Measurements from ENCODE around the gene HPSE2. TPM values are rescaled to one million over a fixed set of nuclear protein-coding genes. Genes with fewer than 3 reads are reported as not detected.

HPSE2 gene
- total and polyA plus RNA-seq, 2 of the 8 experiments (the other 6 are each of a cell fraction or from before 2014, with no cell fraction given): 0.41 to 0.58 TPM

- H2BK20ac ChIP-seq (ENCODE audit: low read length): no peak overlapping the region
- no peaks in the 10 kb centered on the region for H3K79me1 ChIP-seq (ENCODE audit: low read depth, low read length)
- H3K4ac ChIP-seq (replicated peaks; ENCODE audit: insufficient read length, low read depth, low read length): no peak overlapping the region
- no peaks in the 10 kb centered on the region for H3K9me3 ChIP-seq (ENCODE audit: insufficient read depth in 2 of 2, low read depth in 1 of 2, low read length in 1 of 2)
- no peak overlapping the region for H4K5ac ChIP-seq (ENCODE audit: insufficient read length, low read depth, low read length)
- H3K36me3 ChIP-seq (ENCODE audit: control insufficient read depth in 2 of 4, insufficient read depth in 4 of 4, low read length in 3 of 4): no peaks in the 10 kb centered on the region
- no peak overlapping the region for H3K56ac ChIP-seq (replicated peaks; ENCODE audit: insufficient read length, low read depth, low read length)
- no peaks in the 10 kb centered on the region for H3K27me3 ChIP-seq (replicated peaks in 1 of 4; ENCODE audit: control insufficient read depth in 3 of 4, extremely low read depth in 1 of 4, insufficient read depth in 3 of 4, low read length in 3 of 4)
- no peak overlapping the region for H3K4me2 ChIP-seq (ENCODE audit: insufficient read depth in 1 of 2, low read depth in 2 of 2, low read length in 2 of 2)
- no peak overlapping the region for H4K8ac ChIP-seq (ENCODE audit: extremely low read depth, insufficient read depth, low read length)
- no peaks in the 10 kb centered on the region for H4K20me1 ChIP-seq (replicated peaks in 1 of 2; ENCODE audit: control insufficient read depth in 1 of 2, insufficient read depth in 2 of 2, low read length in 2 of 2)
- no peak overlapping the region for H3K23ac ChIP-seq (ENCODE audit: insufficient read length)
- H2BK15ac ChIP-seq (ENCODE audit: low read length): no peak overlapping the region
- H3K4me3 ChIP-seq (ENCODE audit: extremely low read depth in 1 of 4, insufficient read depth in 2 of 4, low read depth in 3 of 4, low read length in 4 of 4): no peak overlapping the region
- POLR2A ChIA-PET (ENCODE audit: partially characterized antibody): no interaction called here
- H2BK120ac ChIP-seq (replicated peaks; ENCODE audit: low read depth, low read length): no peak overlapping the region
- H3K14ac ChIP-seq (ENCODE audit: insufficient read length): no peak overlapping the region
- no peaks in the 10 kb centered on the region for H3K4me1 ChIP-seq (replicated peaks in 1 of 4; ENCODE audit: control insufficient read depth in 3 of 4, insufficient read depth in 4 of 4, low read length in 3 of 4)
- H3K23me2 ChIP-seq (ENCODE audit: low read depth, low read length): no peaks in the 10 kb centered on the region
- FAIRE-seq (no peak), DNase-seq (ENCODE audit: low read depth in 1 of 2, low spot score in 2 of 2) (no peak)
- no peak overlapping the region for H2BK12ac ChIP-seq (ENCODE audit: low read depth, low read length)
- H2AFZ ChIP-seq (ENCODE audit: low read length): no peak overlapping the region
- H3K9ac ChIP-seq (replicated peaks in 1 of 4; ENCODE audit: extremely low read depth in 1 of 4, low read depth in 3 of 4, low read length in 3 of 4): no peak overlapping the region
- H3K27ac ChIP-seq (ENCODE audit: low read depth, low read length): no peak overlapping the region
- CTCF ChIA-PET (ENCODE audit: partially characterized antibody): no interaction called here
- no peaks in the 10 kb centered on the region for H3K79me2 ChIP-seq (ENCODE audit: control insufficient read depth in 1 of 2, insufficient read depth in 2 of 2, low read length in 2 of 2)
- TF ChIP-seq TAF1 (IDR thresholded peaks at IDR 0.05; ENCODE audit: low read depth, low read length): no peak
- TF ChIP-seq CTBP2 (IDR thresholded peaks at IDR 0.05; ENCODE audit: borderline replicate concordance, insufficient read depth, insufficient read length, low read length): no peak
- TF ChIP-seq ZNF274 (IDR thresholded peaks at IDR 0.05; ENCODE audit: borderline replicate concordance, extremely low read depth, low read length): no peak
- no peak for TF ChIP-seq SIN3A (conservative IDR thresholded peaks at IDR 0.05 in 1 of 2, IDR thresholded peaks at IDR 0.05 in 1 of 2; ENCODE audit: low read depth in 1 of 2, low read length in 2 of 2)
- TF ChIP-seq E2F6 (IDR thresholded peaks at IDR 0.05): no peak
- no peak for TF ChIP-seq RAD21 (IDR thresholded peaks at IDR 0.05 in 1 of 2, conservative IDR thresholded peaks at IDR 0.05 in 1 of 2; ENCODE audit: low read depth in 2 of 2, low read length in 2 of 2)
- no peak for TF ChIP-seq BCL11A (IDR thresholded peaks at IDR 0.05; ENCODE audit: low read depth in 2 of 2, low read length in 2 of 2)
- TF ChIP-seq CREB1 (IDR thresholded peaks at IDR 0.05): no peak
- no peak for TF ChIP-seq GTF2F1 (IDR thresholded peaks at IDR 0.05; ENCODE audit: borderline replicate concordance, low read depth, low read length)
- TF ChIP-seq BRCA1 (IDR thresholded peaks at IDR 0.05; ENCODE audit: low read depth, low read length): no peak
- TF ChIP-seq CBX8 (IDR thresholded peaks at IDR 0.05; ENCODE audit: borderline replicate concordance, low read depth, low read length): no peak
- TF ChIP-seq EZH2 (IDR thresholded peaks at IDR 0.05; ENCODE audit: low read depth, low read length, severe bottlenecking): no peak
- TF ChIP-seq SP4 (IDR thresholded peaks at IDR 0.05; ENCODE audit: low read length): no peak
- no peak for TF ChIP-seq SP1 (IDR thresholded peaks at IDR 0.05; ENCODE audit: low read depth, low read length)
- no peak overlapping the region; the same call in 1 of the 2 replicates for H2AK5ac ChIP-seq (ENCODE audit: low read depth, low read length)
- no peak overlapping the region for H3K18ac ChIP-seq (ENCODE audit: extremely low read depth, low read length)
- no peak overlapping the region for H2BK5ac ChIP-seq (ENCODE audit: low read depth, low read length)
- WGBS, 2 experiments (ENCODE audit: extremely low coverage in 1 of 2, insufficient coverage in 1 of 2, insufficient read length in 1 of 2, insufficient replicate concordance in 2 of 2, low coverage in 1 of 2, low lambda C conversion rate in 2 of 2, missing lambda C conversion rate in 1 of 2): 63% methylated on average over 2 of the region's 2 CpGs; no CpG with 5 or more reads in 1 of the 2 experiments
- H4K91ac ChIP-seq (replicated peaks; ENCODE audit: insufficient read length, low read length): no peak overlapping the region
These were observed 653.3 kb downstream of the HPSE2 start for GRCh38 chr10:98582363-98582762.

Measured in H1 (cell line).